SK-N-SH treated with all-trans-retinoic acid at 6 μM for 48 hours (cell line): ENCODE results near the gene ZNF486.
"Not testable (repeated sequence)": the region's sequence is repeated elsewhere in the genome, so short reads cannot be mapped to it uniquely, and the experiment has no call there.

ENCODE experiments used
- ATAC-seq: fragments of 200-7000 bp; cut with Tn5 transposase; 3 replicates; pipeline ENCODE4 v1.9.1; 2020; ENCODE audit warnings: mild to moderate bottlenecking, moderate library complexity
- ARNTL ChIP-seq: fragments of 450-650 bp; formaldehyde crosslinking; IDR thresholded peaks from 2 replicates; pipeline ENCODE4 v1.5.0; 2020; ENCODE audit warnings: low read depth, mild to moderate bottlenecking, moderate library complexity, borderline replicate concordance
- BACH2 ChIP-seq: fragments of 250-450 bp; sonication (Bioruptor Pico); IDR thresholded peaks from 2 replicates; pipeline ENCODE4 v1.9.0; 2021; ENCODE audit warnings: mild to moderate bottlenecking, borderline replicate concordance
- ESRRG ChIP-seq: fragments of 250-450 bp; sonication (Bioruptor Pico); IDR thresholded peaks from 2 replicates; pipeline ENCODE4 v1.6.1; 2021; ENCODE audit warnings: mild to moderate bottlenecking
- GLIS3 ChIP-seq: fragments of 250-450 bp; sonication (Bioruptor Pico); IDR thresholded peaks from 2 replicates; pipeline ENCODE4 v1.5.0; 2020; ENCODE audit warnings: mild to moderate bottlenecking, moderate library complexity
- ISL1 ChIP-seq: fragments of 250-450 bp; sonication (Bioruptor Pico); IDR thresholded peaks from 2 replicates; pipeline ENCODE4 v2.1.2; 2022; ENCODE audit warnings: mild to moderate bottlenecking, moderate library complexity
- PPARA ChIP-seq: fragments of 250-450 bp; sonication (Bioruptor Pico); IDR thresholded peaks from 2 replicates; pipeline ENCODE4 v1.5.0; 2020; ENCODE audit warnings: mild to moderate bottlenecking, borderline replicate concordance
- SNAI2 ChIP-seq: fragments of 250-450 bp; sonication (Bioruptor Pico); IDR thresholded peaks from 2 replicates; pipeline ENCODE4 v1.5.0; 2020; ENCODE audit warnings: mild to moderate bottlenecking, moderate library complexity
- TCF4 ChIP-seq: fragments of 250-450 bp; sonication (Bioruptor Pico); IDR thresholded peaks from 2 replicates; pipeline ENCODE4 v1.8.0; 2021; ENCODE audit warnings: mild to moderate bottlenecking, moderate library complexity, borderline replicate concordance
- TOX ChIP-seq: fragments of 250-450 bp; sonication (Bioruptor Pico); IDR thresholded peaks from 2 replicates; pipeline ENCODE4 v1.8.0; 2021; ENCODE audit warnings: mild to moderate bottlenecking, moderate library complexity, borderline replicate concordance
- ZC3H10 ChIP-seq: fragments of 250-450 bp; sonication (Bioruptor Pico); IDR thresholded peaks from 2 replicates; pipeline ENCODE4 v1.5.1; 2021; ENCODE audit warnings: mild to moderate bottlenecking, moderate library complexity
- ZFP3 ChIP-seq: fragments of 250-450 bp; sonication (Bioruptor Pico); IDR thresholded peaks from 2 replicates; pipeline ENCODE4 v1.5.0; 2020; ENCODE audit warnings: mild to moderate bottlenecking, moderate library complexity
- ZFP30 ChIP-seq: fragments of 450-650 bp; formaldehyde crosslinking; IDR thresholded peaks from 2 replicates; pipeline ENCODE4 v1.5.0; 2022; ENCODE audit warnings: mild to moderate bottlenecking, moderate library complexity
- ZNF565 ChIP-seq: fragments of 450-650 bp; formaldehyde crosslinking; conservative IDR thresholded peaks from 2 replicates; pipeline ENCODE4 v1.5.0; 2020; ENCODE audit warnings: low read depth, mild to moderate bottlenecking, moderate library complexity
- ZNF70 ChIP-seq: fragments of 450-650 bp; formaldehyde crosslinking; IDR thresholded peaks from 2 replicates; pipeline ENCODE4 v1.5.0; 2020; ENCODE audit warnings: mild to moderate bottlenecking, moderate library complexity
- ZNF8 ChIP-seq: fragments of 450-650 bp; formaldehyde crosslinking; IDR thresholded peaks from 2 replicates; pipeline ENCODE4 v1.5.0; 2020; ENCODE audit warnings: mild to moderate bottlenecking, moderate library complexity
- TF ChIP-seq, protein P1 (sequence below): fragments of 250-450 bp; sonication (Bioruptor Pico); IDR thresholded peaks from 2 replicates; pipeline ENCODE4 v1.5.1; 2021; ENCODE audit warnings: mild to moderate bottlenecking, moderate library complexity
- TF ChIP-seq, protein P2 (sequence below): fragments of 250-450 bp; sonication (Bioruptor Pico); IDR thresholded peaks from 2 replicates; pipeline ENCODE4 v1.5.1; 2020; ENCODE audit warnings: low read depth, mild to moderate bottlenecking, moderate library complexity
- TF ChIP-seq, protein P3 (sequence below): fragments of 250-450 bp; sonication (Bioruptor Pico); IDR thresholded peaks from 2 replicates; pipeline ENCODE4 v1.5.0; 2020; ENCODE audit warnings: mild to moderate bottlenecking, moderate library complexity
- TF ChIP-seq, protein P4 (sequence below): fragments of 250-450 bp; sonication (Bioruptor Pico); IDR thresholded peaks from 2 replicates; pipeline ENCODE4 v1.8.0; 2020; ENCODE audit warnings: mild to moderate bottlenecking, moderate library complexity, borderline replicate concordance

Gene ZNF486

DNA sequence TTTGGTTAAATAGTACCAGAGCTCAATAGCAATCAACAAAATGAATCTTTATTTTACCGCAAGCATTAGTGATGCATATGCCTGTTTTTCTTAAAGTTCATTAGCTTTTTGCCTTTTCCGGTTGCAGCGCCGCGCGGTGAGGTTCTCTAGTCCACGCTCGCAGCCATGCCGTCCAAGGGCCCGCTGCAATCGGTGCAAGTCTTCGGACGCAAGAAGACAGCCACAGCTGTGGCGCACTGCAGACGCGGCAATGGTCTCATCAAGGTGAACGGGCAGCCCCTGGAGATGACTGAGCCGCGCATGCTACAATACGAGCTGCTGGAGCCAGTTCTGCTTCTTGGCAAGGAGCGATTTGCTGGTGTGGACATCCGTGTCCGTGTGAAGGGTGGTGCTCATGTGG is 42.1 kb upstream of the ZNF486 start (continued):
- TF ChIP-seq PPARA (CRISPR knock-in tag) (no peak), TCF4 (no peak)

DNA sequence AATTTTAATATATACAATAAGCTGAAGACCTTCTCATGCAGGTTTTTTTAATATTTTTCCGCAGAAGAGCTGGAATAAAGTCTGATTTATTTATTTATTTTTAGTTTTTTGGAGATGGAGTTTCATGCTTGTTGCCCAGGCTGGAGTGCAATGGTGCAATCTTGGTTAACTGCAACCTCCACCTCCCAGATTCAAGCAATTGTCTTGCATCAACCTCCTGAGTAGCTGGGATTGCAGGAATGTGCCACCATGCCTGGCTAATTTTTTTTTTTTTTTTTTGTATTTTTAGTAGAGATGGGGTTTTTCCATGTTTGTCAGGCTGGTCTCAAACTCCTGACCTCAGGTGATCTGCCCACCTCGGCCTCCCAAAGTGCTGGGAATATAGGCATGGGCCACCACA is 34.1 kb upstream of the ZNF486 start:
- not testable (repeated sequence) for ATAC-seq

DNA sequence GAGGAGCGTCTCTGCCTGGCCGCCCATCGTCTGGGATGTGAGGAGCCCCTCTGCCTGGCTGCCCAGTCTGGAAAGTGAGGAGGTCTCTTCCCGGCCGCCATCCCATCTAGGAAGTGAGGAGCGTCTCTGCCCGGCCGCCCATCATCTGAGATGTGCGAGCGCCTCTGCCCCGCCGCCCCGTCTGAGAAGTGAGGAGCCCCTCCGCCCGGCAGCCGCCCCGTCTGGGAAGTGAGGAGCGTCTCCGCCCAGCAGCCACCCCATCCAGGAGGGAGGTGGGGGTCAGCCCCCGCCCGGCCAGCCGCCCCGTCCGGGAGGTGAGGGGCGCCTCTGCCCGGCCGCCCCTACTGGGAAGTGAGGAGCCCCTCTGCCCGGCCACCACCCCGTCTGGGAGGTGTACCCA is 29.3 kb upstream of the ZNF486 start:
- not testable (repeated sequence) for ATAC-seq

DNA sequence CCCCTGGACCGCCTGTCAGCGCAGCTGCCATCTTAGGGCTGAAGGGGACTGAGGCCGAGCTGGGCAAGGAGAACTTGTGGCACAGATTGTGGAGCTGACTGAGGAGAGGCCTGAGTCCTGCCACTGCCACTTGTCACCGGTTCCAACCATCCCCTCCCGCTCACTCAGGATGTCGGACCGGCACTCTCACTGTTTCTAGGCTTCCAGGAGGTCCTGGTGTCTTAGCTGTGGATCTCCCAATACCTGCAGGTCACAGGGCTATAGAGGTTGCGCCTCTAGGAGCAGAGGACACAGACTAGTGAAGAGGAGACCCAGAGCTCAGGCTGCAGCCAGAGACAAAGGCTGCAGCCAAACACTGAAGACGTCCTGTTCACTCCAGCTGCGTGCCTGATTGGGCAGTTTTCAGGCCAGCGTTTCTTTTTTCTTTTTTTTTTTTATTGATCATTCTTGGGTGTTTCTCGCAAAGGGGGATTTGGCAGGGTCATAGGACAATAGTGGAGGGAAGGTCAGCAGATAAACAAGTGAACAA is 15.3 kb upstream of the ZNF486 start:
- no peak for ATAC-seq
- no peak for TF ChIP-seq ARNTL (CRISPR knock-in tag)
- no peak for TF ChIP-seq ZNF565
- TF ChIP-seq ZFP3 (CRISPR knock-in tag), result no peak
- TF ChIP-seq, protein P1, sequence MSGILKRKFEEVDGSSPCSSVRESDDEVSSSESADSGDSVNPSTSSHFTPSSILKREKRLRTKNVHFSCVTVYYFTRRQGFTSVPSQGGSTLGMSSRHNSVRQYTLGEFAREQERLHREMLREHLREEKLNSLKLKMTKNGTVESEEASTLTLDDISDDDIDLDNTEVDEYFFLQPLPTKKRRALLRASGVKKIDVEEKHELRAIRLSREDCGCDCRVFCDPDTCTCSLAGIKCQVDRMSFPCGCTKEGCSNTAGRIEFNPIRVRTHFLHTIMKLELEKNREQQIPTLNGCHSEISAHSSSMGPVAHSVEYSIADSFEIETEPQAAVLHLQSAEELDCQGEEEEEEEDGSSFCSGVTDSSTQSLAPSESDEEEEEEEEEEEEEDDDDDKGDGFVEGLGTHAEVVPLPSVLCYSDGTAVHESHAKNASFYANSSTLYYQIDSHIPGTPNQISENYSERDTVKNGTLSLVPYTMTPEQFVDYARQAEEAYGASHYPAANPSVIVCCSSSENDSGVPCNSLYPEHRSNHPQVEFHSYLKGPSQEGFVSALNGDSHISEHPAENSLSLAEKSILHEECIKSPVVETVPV (CRISPR knock-in tag), result no peak
- no peak for TF ChIP-seq BACH2 (CRISPR knock-in tag)
- TF ChIP-seq ZNF8 (CRISPR knock-in tag), result no peak
- no peak for TF ChIP-seq ESRRG (CRISPR knock-in tag)
- no peak for TF ChIP-seq ZNF70 (CRISPR knock-in tag)
- no peak for TF ChIP-seq ISL1 (CRISPR knock-in tag)
- TF ChIP-seq SNAI2 (CRISPR knock-in tag), result no peak
- TF ChIP-seq, protein P2, sequence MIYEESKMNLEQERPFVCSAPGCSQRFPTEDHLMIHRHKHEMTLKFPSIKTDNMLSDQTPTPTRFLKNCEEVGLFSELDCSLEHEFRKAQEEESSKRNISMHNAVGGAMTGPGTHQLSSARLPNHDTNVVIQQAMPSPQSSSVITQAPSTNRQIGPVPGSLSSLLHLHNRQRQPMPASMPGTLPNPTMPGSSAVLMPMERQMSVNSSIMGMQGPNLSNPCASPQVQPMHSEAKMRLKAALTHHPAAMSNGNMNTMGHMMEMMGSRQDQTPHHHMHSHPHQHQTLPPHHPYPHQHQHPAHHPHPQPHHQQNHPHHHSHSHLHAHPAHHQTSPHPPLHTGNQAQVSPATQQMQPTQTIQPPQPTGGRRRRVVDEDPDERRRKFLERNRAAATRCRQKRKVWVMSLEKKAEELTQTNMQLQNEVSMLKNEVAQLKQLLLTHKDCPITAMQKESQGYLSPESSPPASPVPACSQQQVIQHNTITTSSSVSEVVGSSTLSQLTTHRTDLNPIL (CRISPR knock-in tag), result no peak

DNA sequence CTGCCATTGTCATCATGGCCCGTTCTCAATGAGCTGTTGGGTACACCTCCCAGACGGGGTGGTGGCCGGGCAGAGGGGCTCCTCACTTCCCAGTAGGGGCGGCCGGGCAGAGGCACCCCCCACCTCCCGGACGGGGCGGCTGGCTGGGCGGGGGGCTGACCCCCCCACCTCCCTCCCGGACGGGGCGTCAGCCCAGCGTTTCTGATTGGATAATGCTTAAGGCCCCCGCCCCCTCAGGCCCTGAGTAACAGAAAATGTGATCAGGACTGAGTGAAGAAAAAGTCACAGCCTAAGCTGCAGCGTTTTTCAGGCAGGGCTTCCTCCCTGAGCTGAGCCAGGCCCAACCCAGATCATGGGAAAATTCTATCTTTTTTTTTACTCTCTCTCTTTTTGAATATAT is 14.5 kb upstream of the ZNF486 start:
- ATAC-seq, result not testable (repeated sequence)

DNA sequence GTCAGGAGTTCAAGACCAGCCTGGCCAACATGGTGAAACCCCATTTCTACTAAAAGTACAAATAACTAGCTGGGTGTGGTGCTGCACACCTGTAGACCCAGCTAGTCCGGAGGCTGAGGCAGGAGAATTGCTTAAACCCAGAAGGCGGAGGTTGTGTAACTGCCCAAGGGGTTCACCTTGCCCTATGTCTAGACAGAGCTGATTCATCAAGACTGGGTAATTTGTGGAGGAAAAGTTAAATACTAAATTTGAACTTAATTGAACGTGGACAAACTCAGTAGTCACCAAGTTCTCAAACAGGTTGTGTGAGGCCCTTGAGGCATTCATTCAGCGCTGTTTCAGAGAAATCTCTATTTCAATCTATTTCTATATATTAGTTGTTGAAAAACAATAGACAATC is 13.7 kb upstream of the ZNF486 start:
- ATAC-seq, result no peak

More for the DNA sequence above, 13.7 kb upstream of the ZNF486 start:
- TF ChIP-seq ZNF70 (CRISPR knock-in tag), result no peak
- no peak for TF ChIP-seq PPARA (CRISPR knock-in tag)
- no peak for TF ChIP-seq TCF4
- TF ChIP-seq ZNF565, result no peak
- TF ChIP-seq ZNF8 (CRISPR knock-in tag), result no peak
- no peak for TF ChIP-seq ESRRG (CRISPR knock-in tag)
- TF ChIP-seq, protein P3, sequence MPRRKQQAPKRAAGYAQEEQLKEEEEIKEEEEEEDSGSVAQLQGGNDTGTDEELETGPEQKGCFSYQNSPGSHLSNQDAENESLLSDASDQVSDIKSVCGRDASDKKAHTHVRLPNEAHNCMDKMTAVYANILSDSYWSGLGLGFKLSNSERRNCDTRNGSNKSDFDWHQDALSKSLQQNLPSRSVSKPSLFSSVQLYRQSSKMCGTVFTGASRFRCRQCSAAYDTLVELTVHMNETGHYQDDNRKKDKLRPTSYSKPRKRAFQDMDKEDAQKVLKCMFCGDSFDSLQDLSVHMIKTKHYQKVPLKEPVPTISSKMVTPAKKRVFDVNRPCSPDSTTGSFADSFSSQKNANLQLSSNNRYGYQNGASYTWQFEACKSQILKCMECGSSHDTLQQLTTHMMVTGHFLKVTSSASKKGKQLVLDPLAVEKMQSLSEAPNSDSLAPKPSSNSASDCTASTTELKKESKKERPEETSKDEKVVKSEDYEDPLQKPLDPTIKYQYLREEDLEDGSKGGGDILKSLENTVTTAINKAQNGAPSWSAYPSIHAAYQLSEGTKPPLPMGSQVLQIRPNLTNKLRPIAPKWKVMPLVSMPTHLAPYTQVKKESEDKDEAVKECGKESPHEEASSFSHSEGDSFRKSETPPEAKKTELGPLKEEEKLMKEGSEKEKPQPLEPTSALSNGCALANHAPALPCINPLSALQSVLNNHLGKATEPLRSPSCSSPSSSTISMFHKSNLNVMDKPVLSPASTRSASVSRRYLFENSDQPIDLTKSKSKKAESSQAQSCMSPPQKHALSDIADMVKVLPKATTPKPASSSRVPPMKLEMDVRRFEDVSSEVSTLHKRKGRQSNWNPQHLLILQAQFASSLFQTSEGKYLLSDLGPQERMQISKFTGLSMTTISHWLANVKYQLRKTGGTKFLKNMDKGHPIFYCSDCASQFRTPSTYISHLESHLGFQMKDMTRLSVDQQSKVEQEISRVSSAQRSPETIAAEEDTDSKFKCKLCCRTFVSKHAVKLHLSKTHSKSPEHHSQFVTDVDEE (CRISPR knock-in tag), result no peak
- TF ChIP-seq, protein P2 (CRISPR knock-in tag), result no peak
- no peak for TF ChIP-seq TOX (CRISPR knock-in tag)
- no peak for TF ChIP-seq ZFP3 (CRISPR knock-in tag)
- TF ChIP-seq GLIS3 (CRISPR knock-in tag), result no peak
- TF ChIP-seq ZFP30 (CRISPR knock-in tag), result no peak
- no peak for TF ChIP-seq ZC3H10 (CRISPR knock-in tag)
- TF ChIP-seq, protein P4, sequence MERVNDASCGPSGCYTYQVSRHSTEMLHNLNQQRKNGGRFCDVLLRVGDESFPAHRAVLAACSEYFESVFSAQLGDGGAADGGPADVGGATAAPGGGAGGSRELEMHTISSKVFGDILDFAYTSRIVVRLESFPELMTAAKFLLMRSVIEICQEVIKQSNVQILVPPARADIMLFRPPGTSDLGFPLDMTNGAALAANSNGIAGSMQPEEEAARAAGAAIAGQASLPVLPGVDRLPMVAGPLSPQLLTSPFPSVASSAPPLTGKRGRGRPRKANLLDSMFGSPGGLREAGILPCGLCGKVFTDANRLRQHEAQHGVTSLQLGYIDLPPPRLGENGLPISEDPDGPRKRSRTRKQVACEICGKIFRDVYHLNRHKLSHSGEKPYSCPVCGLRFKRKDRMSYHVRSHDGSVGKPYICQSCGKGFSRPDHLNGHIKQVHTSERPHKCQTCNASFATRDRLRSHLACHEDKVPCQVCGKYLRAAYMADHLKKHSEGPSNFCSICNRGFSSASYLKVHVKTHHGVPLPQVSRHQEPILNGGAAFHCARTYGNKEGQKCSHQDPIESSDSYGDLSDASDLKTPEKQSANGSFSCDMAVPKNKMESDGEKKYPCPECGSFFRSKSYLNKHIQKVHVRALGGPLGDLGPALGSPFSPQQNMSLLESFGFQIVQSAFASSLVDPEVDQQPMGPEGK, result no peak
